GM21423 (cell line): Measurements from ENCODE around the gene KLK7.
"Not testable (repeated sequence)": the region's sequence is repeated elsewhere in the genome, so short reads cannot be mapped to it uniquely, and the experiment has no call there.

ENCODE experiments used
- ATAC-seq: cut with Tn5 transposase; IDR thresholded peaks from one replicate; pipeline ENCODE4 v1.9.1; 2021; ENCODE audit warnings: mild to moderate bottlenecking, moderate library complexity; ENCODE audit not compliant: unreplicated experiment

KLK7 gene

GRCh38 chr19:50978772-50979390 is 4.8 kb downstream of the KLK7 start:
- ATAC-seq = no peak

- no peak for ATAC-seq
These were observed 6.1 kb downstream of the KLK7 start for GRCh38 chr19:50977626-50978025.

- ATAC-seq = no peak
These were observed 8.0 kb downstream of the KLK7 start for GRCh38 chr19:50975766-50976165.

- ATAC-seq = no peak
These were observed 8.8 kb downstream of the KLK7 start for GRCh38 chr19:50974702-50975556.

GRCh38 chr19:50972795-50973376 is 10.8 kb downstream of the KLK7 start:
- no peak for ATAC-seq

- ATAC-seq = not testable (repeated sequence)
These were observed 13.9 kb downstream of the KLK7 start for GRCh38 chr19:50969810-50970209.

GRCh38 chr19:50969413-50969760 is 14.3 kb downstream of the KLK7 start, which contains the start of gene KLK6:
Gene KLK6 (minus strand): TSS chr19:50969591. CDS start chr19:50968104, 1,487 bp downstream.
- no peak for ATAC-seq

GRCh38 chr19:50968716-50969412 is 14.9 kb downstream of the KLK7 start:
- ATAC-seq = no peak

GRCh38 chr19:50967929-50968715 is 15.6 kb downstream of the KLK7 start:
- ATAC-seq = no peak

GRCh38 chr19:50964266-50964665 is 19.5 kb downstream of the KLK7 start:
- ATAC-seq = no peak

GRCh38 chr19:50963381-50963780 is 20.3 kb downstream of the KLK7 start:
- no peak for ATAC-seq

- no peak for ATAC-seq
These were observed 21.5 kb downstream of the KLK7 start for GRCh38 chr19:50962245-50962644.

- no peak for ATAC-seq
These were observed 23.8 kb downstream of the KLK7 start for GRCh38 chr19:50959731-50960500.

GRCh38 chr19:50957587-50957986 is 26.1 kb downstream of the KLK7 start:
- ATAC-seq = no peak

GRCh38 chr19:50952910-50953309 is 30.8 kb downstream of the KLK7 start, which contains the start of gene KLK5:
Gene KLK5 (minus strand): TSS chr19:50953038. CDS start chr19:50952657, 381 bp downstream.
- ATAC-seq = no peak

GRCh38 chr19:50949861-50950260 is 33.9 kb downstream of the KLK7 start:
- ATAC-seq = no peak

- ATAC-seq = no peak
These were observed 36.6 kb downstream of the KLK7 start for GRCh38 chr19:50947123-50947522.

GRCh38 chr19:50944795-50945194 is 38.9 kb downstream of the KLK7 start:
- no peak for ATAC-seq

GRCh38 chr19:50943074-50943828 is 40.5 kb downstream of the KLK7 start:
- no peak for ATAC-seq
